Kidney glomerular epithelial cell (primary cell): ENCODE measurements around the gene ACVR2A.
A peak's percentile ranks its signal among the peaks of the same experiment; 100 is the strongest.

Experiments
- DNase-seq: peaks from one replicate; lab custom pipeline; 2025; lab: John Stamatoyannopoulos, UW

Gene ACVR2A

DNA sequence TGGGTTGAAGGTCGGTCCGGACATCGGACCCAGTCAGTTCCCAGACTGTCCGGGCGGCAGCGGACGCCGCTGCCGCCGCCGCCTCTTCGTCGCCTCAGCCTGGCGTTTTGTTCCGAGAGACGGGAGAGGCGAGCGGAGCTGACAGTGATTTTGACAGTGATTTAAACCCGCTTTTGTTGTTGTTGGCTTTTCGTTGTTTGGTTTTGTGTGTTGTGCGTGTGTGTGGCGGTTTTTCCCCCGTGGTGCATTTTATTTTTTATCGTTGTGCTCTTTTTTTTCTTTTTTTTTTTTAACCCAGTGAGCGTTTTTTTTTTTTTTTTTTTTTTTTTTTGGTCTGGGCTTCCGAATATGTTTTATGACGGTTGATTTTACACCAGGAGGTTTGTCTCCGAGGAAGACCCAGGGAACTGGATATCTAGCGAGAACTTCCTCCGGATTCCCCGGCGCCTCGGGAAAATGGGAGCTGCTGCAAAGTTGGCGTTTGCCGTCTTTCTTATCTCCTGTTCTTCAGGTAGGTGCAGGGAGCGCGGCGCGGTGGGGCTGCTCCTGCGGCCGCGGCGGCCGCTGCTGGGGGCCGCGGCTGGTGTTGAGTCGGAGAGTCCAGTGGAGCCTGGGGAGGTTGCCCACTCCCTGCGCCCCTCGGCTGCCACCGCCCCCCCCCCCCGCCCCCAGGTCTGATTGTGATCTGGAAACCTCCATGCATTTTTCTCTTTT, at the start of gene ACVR2A:
Gene ACVR2A, plus strand, starts transcription at position 333 of the 714 bp plus-strand sequence. Its CDS starts 124 bp downstream, at position 457.
- DNase-seq: peak; percentile 58

DNA sequence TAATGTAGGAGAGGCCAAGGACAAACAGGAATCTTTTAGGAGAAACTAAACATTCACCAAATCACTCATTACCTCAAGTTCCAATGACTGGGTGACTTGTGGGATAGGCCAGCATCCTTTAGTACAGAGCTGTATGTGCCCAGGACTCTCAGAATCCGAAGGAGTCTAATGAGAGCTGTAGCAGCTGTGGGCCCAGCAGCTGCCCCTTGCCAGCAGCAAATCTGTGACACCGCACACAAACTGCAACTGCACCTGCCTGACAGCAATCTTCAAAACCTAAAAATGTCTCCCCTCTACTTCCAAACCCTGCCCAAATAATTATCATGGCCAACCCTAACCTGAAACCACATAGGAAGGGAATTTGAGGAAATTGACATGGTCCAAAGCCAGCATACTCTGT, 44.5 kb upstream of the ACVR2A start:
- no peak for DNase-seq

DNA sequence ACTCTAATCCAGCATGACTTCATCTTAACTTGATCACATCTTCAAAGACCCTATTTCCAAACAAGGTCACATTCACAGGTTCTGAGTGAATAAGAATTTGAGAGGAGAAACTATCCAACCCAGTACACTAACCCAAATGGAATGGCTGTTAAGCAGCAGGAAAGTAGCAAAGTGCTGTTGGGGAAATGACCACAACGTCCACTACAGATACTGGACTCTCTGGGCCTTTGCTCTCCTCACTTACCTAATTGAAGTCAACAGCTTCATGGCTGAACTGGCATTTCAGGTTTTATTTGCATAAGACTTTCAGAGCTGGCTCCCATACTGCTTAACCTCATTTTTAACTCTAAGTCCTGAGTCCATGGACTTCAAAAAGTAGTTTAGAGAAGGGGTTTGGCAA, 38.0 kb upstream of the ACVR2A start:
- DNase-seq: no peak

DNA sequence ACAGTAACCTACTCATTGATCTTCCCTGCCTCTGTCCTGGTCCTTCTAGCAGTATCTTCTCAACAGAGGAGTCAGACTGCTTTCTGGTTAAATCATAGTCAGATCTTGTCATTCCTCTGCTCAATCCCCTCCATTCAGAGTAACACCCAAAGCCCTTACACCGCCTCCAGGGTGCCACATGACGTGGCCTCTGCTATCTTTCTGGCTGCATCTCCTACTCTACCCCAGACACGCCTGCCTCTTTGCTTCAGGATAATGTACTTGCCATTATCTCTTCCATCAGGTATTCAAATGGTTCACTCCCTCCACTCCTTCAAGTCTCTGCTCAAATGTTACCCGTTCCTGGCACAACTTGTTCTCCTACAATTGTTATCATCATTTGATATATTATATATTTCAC, 36.3 kb upstream of the ACVR2A start:
- no peak for DNase-seq

DNA sequence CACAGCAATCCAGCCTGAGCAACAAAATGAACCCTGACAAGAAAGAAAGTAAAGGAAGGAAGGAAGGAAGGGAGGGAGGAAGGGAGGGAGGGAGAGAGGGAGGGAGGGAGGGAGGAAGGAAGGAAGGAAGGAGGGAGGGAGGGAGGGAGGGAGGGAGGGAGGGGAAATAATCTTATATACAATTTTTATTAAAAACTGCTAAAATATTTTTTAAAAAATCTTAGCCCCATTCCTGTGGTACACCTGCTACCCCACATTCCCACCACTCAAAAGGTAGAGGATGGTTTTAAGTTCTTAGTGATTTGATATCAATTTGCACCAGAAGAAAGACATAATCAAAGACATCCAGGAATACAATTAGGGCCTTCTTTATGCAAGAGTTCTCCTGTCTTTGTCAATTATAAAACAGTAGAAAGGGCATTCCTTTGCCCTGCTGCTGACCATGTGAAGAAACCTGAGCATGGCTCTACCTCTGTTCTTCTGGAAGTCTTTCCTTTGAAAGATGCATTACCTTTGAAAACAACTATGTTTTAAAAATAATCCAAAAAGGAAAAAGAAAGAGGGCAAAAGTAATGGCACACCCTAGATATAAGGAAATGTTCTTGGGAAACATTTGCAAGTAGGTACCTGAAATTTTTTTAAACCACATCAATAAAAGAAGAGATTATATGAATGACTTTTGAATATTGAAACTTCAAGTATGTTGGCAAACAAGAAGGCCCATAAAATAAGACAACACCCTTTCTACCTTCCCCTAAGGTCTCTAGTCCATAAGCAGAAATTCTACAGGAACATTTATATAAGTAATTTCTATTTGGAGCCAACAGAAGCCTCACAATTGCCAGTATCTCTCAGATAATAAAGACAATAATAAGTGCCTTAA, 33.7 kb upstream of the ACVR2A start:
- DNase-seq: no peak

DNA sequence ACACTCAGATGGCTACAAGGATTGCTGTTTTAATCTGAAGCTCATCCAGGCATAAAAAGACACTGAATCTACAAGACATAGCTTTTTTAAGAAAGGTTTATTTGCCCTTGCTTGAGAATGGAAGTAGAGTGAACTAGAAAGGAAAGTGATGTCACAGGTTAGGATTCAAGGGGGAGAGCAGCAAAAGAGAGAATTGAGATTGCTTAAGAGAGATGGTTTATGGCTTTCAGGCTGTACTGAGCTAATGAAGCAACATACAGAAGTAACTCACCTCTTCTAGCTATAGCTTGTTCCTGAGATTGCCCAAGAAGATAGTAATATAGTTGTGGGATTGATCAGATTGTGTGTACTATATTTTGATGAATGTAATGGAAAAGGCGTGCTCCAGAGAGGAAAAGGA, 26.1 kb upstream of the ACVR2A start:
- peak; percentile 7 for DNase-seq

DNA sequence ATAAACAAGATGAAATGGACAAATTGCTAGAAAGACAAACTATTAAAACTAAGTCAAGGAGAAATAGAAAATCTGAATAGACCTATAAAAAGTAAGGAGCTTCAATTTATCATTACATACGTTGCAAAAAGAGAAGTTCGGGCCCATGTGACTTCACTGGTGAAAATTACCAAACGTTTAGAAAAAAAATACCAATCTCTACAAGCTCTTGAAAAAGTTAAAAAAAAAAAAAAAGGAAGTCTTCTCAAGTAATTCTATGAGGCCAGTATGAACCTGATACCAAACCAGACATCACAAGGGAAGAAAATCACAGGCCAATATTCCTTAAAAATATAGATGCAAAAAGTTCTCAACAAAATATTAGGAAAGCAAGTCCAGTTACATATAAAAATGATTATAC, 20.2 kb upstream of the ACVR2A start:
- no peak for DNase-seq

DNA sequence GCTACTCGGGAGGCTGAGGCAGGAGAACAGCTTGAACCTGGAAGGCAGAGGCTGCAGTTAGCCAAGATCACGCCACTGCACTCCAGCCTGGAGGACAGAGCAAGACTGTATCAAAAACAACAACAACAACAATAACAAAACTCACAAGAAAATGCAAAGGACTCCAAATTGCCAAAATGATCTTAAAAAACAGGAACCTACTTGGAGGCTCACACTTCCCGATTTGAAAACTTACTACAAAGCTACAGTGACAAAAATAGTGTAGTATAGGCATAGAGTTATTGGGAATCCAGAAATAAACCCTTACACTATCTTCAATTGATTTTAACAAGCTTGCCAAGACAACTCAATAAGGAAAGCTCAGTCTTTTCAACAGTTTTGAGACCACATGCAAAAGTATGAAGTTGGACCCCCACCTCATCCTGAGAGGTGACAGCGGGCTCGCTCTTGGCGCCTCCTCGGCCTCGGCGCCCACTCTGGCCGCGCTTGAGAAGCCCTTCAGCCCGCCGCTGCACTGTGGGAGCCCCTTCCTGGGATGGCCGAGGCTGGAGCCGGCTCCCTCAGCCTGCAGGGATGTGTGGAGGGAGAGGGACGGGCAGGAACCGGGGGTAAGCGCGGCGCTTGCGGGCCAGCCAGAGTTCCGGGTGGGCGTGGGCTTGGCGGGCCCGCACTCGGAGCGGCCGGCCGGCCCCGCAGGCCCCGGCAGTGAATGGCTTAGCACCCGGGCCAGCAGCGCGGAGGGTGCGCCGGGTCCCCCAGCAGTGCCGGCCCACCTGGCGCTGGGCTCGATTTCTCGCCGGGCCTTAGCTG, 18.3 kb upstream of the ACVR2A start:
- DNase-seq: no peak

DNA sequence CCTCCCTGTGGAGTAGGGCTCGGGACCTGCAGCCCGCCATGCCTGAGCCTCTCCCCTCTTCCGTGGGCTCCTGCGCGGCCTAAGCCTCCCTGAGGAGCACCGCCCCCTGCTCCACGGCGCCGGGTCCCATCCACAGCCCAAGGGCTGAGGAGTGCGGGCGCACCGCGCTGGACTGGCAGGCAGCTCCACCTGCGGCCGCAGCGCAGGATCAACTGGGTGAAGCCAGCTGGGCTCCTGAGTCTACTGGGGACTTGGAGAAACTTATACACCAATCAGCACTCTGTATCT, 17.8 kb upstream of the ACVR2A start:
- no peak for DNase-seq

DNA sequence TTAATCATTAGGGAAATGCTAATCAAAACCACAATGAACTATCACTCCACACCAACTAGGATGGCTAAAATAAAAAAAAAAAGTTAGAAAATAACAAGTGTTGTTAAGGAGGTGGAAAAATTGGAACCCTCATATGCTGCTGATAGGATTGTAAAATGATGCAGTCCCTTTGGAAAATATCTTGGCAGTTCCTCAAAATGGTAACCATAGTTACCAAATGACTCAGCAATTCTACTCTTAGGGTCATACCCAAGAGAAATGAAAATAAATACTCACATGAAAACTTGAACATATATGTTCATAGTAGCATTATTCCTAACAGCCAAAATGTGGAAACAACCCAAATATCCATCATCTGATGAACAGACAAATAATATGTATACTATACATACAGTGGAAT, 15.7 kb upstream of the ACVR2A start:
- peak; percentile 26 for DNase-seq

DNA sequence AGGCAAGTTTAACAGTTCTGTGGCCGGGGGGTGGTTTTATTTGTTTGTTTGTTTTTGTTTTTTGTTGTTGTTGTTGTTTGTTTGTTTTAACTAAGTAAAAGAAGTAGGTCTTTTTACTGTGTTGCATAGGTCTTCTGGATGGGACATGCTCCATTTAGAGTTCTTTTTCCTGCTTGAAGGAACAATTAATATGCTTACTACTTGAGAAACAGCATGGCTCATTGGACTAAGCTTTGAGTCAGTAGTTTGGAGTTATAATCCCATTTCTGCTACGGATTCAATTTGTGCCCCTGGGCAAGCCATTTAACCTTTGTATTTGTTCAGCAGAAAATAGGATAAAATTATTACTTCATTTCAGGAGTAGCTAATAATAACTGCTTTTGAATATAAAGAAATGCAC, 8.7 kb upstream of the ACVR2A start:
- DNase-seq: no peak

DNA sequence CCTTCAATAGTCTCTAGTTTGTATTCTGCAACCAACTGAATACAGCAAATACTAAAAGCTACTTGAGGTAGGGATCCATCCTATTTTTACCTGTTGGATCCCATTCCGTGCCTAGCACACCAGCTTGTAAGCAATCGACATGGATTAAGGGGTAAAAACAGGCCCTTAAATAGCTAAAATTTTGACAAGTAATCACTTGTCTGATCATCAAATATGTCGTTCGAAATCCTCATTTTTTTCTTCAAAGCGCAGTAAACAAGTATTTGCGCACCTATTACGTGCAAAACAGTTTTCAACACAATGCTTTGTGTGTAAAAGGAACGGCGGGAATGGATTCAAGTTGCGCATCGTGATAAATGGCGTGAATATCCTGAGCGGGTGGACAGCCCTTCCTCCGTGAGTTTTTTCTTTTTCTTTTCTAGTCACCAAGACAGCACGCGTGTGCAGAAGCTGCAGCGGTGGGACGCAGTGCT, 1.4 kb upstream of the ACVR2A start:
- no peak for DNase-seq

DNA sequence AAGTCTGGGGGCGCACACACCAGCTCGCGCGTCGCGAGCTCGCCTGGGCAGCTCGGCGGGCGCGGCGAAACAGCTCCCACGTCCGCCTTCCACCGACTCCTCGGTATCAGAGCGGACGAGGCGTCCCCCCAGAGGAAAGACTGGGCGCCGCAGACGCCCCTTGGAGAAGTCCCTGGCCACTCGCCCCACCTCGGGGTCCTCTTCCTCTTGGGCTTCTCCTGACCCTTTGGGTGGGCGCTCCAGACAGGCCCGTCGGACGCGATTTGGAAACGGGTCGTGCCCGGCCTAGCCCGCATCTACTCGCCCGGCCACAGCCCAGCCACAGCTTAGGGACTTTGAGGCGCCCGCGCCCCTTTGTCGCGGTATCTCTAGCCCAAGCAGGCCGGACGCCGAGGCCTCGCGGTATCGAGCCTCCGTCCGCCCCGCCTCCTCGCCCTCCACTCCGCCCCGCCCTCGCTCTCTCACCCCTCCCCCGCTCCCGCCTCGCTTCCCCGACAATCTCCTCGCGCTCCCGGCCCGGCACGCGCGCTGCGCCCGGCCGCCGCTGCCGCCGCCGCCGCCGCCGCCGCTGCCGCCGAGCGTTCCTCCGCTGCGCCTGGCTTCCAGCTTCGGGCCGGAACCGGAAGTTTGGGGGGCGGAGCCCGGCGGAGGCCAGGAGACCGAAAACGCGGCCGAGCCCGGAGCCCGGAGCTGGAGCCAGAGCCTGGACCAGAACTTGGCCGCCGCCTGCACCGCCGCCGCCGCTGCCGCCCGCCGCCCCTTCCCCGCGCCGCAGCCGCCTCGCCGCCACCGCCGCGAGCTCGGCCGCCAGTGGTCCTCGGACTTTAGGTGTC, 749 bp upstream of the ACVR2A start:
- DNase-seq: peak; percentile 73

DNA sequence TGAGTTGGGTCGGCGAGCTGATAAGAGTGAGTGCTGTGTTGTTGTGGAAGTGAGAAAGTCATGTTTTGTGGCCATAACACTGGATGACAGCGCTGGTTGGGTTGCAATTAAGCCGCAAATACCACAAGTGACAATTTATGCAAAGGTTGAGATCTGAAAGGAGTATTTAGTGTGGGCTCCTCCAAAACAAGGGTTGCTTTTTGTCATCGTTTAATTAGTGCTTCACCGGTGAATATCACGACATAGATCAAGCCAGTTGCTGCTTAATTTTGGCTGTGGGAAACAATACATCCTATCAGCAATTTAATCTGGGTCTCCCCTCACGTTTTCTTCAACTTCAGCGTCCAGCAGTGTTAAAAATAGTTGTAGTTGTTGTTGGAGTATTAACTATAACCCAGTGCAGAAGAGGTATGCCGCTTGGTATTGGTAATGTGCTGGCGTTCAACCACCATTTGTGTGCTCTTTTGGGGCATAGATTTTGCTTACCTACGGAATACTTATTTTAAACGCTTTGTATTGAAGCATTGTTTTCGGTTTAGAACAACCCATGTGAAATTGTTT, 662 bp downstream of the ACVR2A start:
- peak; percentile 21 for DNase-seq

DNA sequence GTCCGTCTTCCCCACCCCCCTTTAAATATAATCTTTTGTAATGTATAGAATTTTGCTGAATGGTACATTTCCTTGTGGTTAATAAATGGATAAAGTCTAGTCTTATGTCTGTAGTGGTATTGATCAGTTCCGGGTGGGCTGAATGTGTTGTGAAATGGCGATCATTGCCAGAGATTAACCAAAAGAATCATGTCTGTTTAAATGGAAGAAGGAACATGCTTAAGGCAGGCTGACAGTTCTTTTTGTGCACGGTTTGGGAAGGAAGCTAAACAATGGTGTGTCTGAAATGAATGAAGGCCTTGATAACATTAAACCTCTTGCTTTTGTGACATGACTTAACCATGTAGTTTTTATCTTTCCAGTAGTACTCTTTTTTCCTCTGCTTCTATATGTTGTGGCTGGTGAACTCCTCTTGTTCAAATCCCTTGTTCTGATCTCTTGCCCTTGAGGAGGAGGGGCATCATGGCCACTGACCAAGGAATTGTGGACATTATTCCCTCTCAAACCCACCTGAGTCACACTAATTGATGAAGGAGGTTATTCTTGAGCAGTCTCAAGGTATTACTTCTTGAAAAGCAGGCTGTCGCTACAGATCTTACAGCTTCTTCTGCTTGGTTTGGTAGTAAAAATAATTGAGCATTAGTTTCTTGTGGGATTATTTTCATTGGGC, 1.7 kb downstream of the ACVR2A start:
- DNase-seq: peak; percentile 21

DNA sequence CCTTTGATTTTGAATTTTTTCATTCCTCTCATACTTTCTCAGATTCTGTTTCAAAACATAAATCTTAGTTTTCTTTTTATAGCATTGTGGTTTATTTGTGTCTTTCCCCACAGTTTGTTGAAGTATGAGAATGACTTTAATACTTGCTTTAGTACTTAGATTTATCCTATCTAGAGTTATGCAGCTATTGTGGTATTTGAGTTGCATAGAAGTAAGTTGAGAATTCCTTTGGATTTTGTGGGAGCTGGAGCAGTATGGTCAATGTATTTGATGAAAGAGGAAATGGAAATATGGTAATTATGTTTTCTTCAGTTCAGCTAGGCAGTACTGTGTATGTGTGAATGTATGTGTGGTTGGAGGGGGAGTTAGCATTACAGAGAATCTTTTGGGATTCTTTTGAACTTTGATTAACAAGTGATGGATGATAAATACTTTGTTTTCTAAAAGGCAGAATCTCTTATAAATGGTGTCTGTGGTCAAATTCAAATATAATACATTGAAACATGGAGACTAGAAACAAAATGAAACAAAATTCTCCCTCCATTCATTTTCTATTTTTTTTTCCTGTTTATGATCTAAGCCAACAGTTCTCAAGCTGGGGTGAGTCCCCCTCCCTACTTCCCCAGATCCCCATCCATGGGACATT, 3.0 kb downstream of the ACVR2A start:
- no peak for DNase-seq

DNA sequence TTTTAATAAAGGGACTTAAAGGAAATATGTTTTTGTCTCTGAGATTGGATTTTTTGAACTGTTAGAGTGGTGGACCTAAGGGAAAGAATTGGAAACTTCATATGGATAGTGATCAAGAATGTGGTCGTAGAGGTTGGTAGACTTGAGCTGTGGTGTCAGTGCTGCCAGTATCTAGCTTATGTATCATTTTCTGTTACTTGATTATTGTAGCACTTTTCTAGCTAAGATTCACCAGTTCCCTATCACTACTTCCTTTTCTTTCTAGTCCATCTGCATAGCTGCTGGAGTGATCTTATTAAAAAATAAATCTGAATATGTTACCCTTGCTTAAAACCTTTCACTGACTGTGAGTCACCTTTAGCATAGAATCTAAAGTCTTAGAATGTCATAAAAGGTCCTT, 6.0 kb downstream of the ACVR2A start:
- no peak for DNase-seq

DNA sequence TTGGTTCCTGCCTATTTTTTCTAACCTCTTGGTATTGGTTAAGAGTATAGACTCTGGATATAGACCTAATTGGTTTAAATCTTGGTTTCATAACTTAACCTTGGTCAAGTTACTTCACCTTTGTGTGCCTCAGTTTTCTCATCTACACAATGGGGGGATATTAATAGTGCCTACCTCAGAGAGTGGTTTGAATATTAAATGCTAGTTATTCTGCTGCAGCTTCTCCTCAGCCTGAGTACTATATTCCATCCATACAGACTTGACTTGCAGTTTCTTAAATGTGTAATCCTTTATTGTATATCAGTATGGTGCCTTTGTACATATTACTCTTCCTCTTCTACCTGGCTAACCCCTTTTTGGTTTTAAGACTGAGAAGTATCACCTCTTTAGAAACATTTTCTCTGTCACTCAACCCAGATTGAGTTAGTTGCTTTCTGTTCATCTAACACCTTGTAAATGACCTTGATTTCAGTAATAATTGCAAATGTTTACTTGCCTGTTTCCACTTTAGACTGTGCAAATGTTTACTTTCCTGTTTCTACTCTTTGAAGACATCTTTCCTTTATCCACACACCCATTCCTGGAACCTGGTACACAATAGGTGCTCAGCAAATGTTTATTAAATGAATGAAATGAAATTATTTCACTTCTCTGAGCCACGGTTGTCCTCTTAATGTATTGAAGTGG, 6.6 kb downstream of the ACVR2A start:
- no peak for DNase-seq

DNA sequence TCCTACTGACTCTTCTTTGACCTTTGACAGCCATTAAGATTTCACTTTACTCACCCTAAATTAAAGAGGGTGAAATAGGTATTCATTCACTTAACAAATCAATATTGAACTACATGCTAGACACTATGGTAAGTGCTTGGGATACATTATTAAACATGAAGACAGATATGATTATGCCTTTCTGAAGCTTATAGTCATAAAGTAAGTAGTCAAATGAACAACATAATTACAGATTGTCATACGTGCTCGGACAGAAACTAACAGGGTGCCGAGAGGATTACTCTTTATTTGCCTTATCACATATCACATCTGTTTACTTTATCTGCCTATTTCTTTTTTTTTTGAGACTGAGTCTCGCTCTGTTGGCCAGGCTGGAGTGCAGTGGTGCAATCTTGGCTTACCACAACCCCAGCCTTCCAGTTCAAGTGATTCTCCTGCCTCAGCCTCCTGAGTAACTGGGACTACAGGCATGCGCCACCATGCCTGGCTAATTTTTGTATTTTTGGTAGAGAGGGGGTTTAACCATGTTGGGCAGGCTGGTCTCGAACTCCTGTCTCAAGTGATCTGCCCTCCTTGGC, 9.8 kb downstream of the ACVR2A start:
- DNase-seq: no peak
